Measurements from ENCODE around the gene ZNF497.

DNA sequence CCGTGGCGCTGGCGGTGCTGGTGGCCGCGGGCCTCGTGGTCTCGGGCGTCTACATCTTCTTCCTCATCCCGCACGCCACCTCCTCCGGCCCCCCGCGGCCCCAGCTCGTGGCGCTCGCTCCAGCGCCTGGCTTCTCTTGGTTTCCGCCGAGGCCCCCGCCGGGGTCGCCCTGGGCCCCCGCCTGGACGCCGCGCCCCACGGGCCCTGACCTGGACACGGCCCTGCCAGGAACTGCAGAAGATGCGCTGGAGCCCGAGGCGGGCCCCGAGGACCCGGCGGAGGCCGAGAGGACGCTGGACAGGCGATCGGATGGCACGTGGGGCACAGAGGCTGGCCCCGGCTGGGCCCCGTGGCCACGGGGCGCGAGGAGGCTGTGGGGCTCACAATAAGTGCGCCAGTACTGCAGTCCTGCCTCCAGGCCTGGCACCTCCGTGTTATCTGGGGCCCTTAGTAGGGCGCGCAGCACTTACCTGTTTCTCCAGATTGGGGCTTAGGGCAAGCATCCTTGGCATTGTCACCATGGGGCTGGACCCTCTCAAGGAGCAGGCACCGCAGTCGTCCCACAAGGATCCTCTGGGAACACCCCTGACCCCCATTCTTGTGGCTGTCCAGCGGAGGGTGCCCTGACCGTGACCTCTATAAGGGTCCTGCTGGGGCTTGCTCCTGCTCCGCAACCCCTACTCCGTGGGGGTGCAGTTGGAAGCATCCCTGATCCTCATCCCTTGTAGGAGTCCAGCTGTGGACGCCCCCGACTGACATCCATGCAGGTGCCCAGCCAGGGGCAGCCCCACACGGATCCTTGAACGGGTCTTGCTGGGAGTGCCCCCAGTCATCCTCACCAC lies 34.4 kb upstream of the ZNF497 start:
- TF ChIP-seq CTCF (IDR thresholded peaks at IDR 0.05): no peak
- TF ChIP-seq EZH2 (IDR thresholded peaks at IDR 0.05; ENCODE audit: borderline replicate concordance, insufficient read depth, low read depth, low read length, poor library complexity, severe bottlenecking): no peak

Data from B cell (primary cell).